ENCODE measurements around the gene SIRPA. TPM values are rescaled to one million over a fixed set of nuclear protein-coding genes. Genes with fewer than 3 reads are reported as not detected.

SIRPA gene
- total RNA-seq, 1 experiment from 2014 or later: 8.9 TPM

- TF ChIP-seq, protein P1, sequence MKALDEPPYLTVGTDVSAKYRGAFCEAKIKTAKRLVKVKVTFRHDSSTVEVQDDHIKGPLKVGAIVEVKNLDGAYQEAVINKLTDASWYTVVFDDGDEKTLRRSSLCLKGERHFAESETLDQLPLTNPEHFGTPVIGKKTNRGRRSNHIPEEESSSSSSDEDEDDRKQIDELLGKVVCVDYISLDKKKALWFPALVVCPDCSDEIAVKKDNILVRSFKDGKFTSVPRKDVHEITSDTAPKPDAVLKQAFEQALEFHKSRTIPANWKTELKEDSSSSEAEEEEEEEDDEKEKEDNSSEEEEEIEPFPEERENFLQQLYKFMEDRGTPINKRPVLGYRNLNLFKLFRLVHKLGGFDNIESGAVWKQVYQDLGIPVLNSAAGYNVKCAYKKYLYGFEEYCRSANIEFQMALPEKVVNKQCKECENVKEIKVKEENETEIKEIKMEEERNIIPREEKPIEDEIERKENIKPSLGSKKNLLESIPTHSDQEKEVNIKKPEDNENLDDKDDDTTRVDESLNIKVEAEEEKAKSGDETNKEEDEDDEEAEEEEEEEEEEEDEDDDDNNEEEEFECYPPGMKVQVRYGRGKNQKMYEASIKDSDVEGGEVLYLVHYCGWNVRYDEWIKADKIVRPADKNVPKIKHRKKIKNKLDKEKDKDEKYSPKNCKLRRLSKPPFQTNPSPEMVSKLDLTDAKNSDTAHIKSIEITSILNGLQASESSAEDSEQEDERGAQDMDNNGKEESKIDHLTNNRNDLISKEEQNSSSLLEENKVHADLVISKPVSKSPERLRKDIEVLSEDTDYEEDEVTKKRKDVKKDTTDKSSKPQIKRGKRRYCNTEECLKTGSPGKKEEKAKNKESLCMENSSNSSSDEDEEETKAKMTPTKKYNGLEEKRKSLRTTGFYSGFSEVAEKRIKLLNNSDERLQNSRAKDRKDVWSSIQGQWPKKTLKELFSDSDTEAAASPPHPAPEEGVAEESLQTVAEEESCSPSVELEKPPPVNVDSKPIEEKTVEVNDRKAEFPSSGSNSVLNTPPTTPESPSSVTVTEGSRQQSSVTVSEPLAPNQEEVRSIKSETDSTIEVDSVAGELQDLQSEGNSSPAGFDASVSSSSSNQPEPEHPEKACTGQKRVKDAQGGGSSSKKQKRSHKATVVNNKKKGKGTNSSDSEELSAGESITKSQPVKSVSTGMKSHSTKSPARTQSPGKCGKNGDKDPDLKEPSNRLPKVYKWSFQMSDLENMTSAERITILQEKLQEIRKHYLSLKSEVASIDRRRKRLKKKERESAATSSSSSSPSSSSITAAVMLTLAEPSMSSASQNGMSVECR (CRISPR knock-in tag; IDR thresholded peaks at IDR 0.05; ENCODE audit: borderline replicate concordance): no peak
Measured at GRCh38 chr20:1893721-1894470, 1.3 kb upstream of the SIRPA start (continued).

DNA sequence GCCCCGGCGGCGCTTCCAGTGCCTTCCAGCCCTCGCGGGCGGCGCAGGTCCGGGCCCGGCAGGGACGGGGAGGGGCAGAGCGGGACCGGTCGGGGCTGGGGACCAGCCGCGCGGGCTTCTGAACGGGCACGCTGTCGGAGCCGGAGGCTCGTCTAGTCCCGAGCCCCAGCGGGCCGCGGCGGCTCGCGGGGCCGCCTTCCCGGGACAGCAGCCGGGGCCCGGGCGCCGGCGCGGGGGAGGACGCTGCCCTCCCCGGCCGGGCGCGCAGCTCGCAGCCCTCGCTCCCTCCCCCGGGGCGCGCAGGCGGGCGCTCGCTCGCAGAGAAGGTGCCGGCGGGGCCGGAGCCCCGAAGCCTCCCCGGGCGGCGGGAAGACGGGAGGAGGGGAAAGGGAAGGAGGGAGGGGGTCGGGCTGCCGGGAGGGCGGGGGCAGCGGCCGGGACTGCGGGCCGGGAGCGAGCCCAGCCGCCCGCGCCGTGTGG is 696 bp upstream of the SIRPA start:
- TF ChIP-seq FOXP4 (CRISPR knock-in tag; IDR thresholded peaks at IDR 0.05) (no peak), ZNF512 (CRISPR knock-in tag; IDR thresholded peaks at IDR 0.05; ENCODE audit: borderline replicate concordance) (no peak), TCF7 (CRISPR knock-in tag; IDR thresholded peaks at IDR 0.05; ENCODE audit: low read depth) (no peak), PRDM15 (CRISPR knock-in tag; IDR thresholded peaks at IDR 0.05) (no peak)
- TF ChIP-seq, protein P2, sequence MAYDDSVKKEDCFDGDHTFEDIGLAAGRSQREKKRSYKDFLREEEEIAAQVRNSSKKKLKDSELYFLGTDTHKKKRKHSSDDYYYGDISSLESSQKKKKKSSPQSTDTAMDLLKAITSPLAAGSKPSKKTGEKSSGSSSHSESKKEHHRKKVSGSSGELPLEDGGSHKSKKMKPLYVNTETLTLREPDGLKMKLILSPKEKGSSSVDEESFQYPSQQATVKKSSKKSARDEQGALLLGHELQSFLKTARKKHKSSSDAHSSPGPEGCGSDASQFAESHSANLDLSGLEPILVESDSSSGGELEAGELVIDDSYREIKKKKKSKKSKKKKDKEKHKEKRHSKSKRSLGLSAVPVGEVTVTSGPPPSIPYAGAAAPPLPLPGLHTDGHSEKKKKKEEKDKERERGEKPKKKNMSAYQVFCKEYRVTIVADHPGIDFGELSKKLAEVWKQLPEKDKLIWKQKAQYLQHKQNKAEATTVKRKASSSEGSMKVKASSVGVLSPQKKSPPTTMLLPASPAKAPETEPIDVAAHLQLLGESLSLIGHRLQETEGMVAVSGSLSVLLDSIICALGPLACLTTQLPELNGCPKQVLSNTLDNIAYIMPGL (CRISPR knock-in tag; IDR thresholded peaks at IDR 0.05): 0 out of 2 replicates have a peak, but pooled peaks have one; percentile 54
- peak overlapping the region; percentile 77 for H3K4me3 Mint-ChIP-seq
- ATAC-seq: peak; percentile 43
- H3K36me3 Mint-ChIP-seq: no peaks in the 10 kb centered on the region
- DNase-seq (ENCODE audit: low spot score): peak; percentile 69
- peaks cover 63% of the 10 kb centered on the region for H3K4me1 Mint-ChIP-seq
- peaks cover 52% of the 10 kb centered on the region for H3K27me3 Mint-ChIP-seq (ENCODE audit: low read depth)
- H3K27ac Mint-ChIP-seq: no peak overlapping the region
- POLR2A ChIA-PET: no interaction called here
- no peaks in the 10 kb centered on the region for H3K9me3 Mint-ChIP-seq
- CTCF ChIA-PET: interaction anchor here (0.7 kb wide), 2 partner anchors 83 to 118 kb away, joined by 3 read pairs; no protein-coding TSS in a partner anchor
